SU-DHL-6 (cell line): Measurements from ENCODE around the gene TFAP2E.

Experiments
- H2AFZ ChIP-seq: fragments of 200-600 bp; sonication (generic); 2 replicates; pipeline ENCODE4 v1.6.1; 2014; ENCODE audit warnings: low read depth, mild to moderate bottlenecking, moderate library complexity, mixed read lengths, antibody characterized with exemption, low read length; ENCODE audit not compliant: severe bottlenecking
- H3F3A ChIP-seq: fragments of 200-600 bp; shearing (Covaris generic); 2 replicates; pipeline ENCODE4 v1.6.0; 2016; ENCODE audit warnings: antibody characterized with exemption, mild to moderate bottlenecking; ENCODE audit not compliant: insufficient read depth
- H3K27ac ChIP-seq: fragments of 200-600 bp; sonication (generic); 2 replicates; pipeline ENCODE4 v1.5.1; 2016; ENCODE audit warnings: low read depth, mild to moderate bottlenecking, low read length, moderate library complexity, mixed read lengths
- H3K27me3 ChIP-seq: fragments of 200-600 bp; sonication (generic), shearing (Covaris generic); 2 replicates; pipeline ENCODE4 v1.6.0; 2014; ENCODE audit warnings: mild to moderate bottlenecking, low read length
- H3K36me3 ChIP-seq: fragments of 200-600 bp; sonication (generic); 2 replicates; pipeline ENCODE4 v1.6.1; 2014; ENCODE audit warnings: mild to moderate bottlenecking, low read length, mixed read lengths
- H3K4me2 ChIP-seq: fragments of 300-600, 200-600 bp; shearing (Covaris generic), sonication (generic); 2 replicates; pipeline ENCODE4 v1.6.0; 2014; ENCODE audit warnings: low read length, low read depth, mild to moderate bottlenecking; ENCODE audit not compliant: poor library complexity, severe bottlenecking
- H3K4me3 ChIP-seq: fragments of 200-600 bp; sonication (generic); 2 replicates; pipeline ENCODE4 v1.5.1; 2014; ENCODE audit warnings: antibody characterized with exemption, low read length, mild to moderate bottlenecking, mixed read lengths; ENCODE audit not compliant: insufficient read depth, poor library complexity, severe bottlenecking
- H3K79me2 ChIP-seq: fragments of 200-600 bp; sonication (generic); 2 replicates; pipeline ENCODE4 v1.6.1; 2014; ENCODE audit warnings: mild to moderate bottlenecking, low read length, moderate library complexity; ENCODE audit not compliant: insufficient read depth
- H3K9ac ChIP-seq: fragments of 200-600 bp; sonication (generic); 2 replicates; pipeline ENCODE4 v1.7.0; 2014; ENCODE audit warnings: mild to moderate bottlenecking, low read length
- H3K9me2 ChIP-seq: fragments of 200-600 bp; sonication (generic); replicated peaks from 2 replicates; pipeline ENCODE4 v1.6.1; 2014; ENCODE audit warnings: low read length; ENCODE audit not compliant: insufficient read depth
- H3K9me3 ChIP-seq: fragments of 200-600 bp; sonication (generic); 2 replicates; pipeline ENCODE4 v1.6.1; 2014; ENCODE audit warnings: low read length, mixed read lengths; ENCODE audit not compliant: insufficient read depth
- H4K20me1 ChIP-seq: fragments of 200-600 bp; sonication (generic); 2 replicates; pipeline ENCODE4 v1.6.1; 2014; ENCODE audit warnings: low read depth, mild to moderate bottlenecking, antibody characterized with exemption, low read length, moderate library complexity, mixed read lengths
- EZH2phosphoT487 ChIP-seq: fragments of 200-600 bp; sonication (generic), shearing (Covaris generic); conservative IDR thresholded peaks from 2 replicates; pipeline ENCODE4 v1.6.1; 2018; ENCODE audit warnings: mild to moderate bottlenecking, antibody characterized with exemption, low read length, moderate library complexity, mixed read lengths
- TF ChIP-seq, protein P1 (sequence below): fragments of 200-600 bp; sonication (generic); IDR thresholded peaks from one replicate; pipeline ENCODE4 v1.5.1; 2017; ENCODE audit warnings: antibody characterized with exemption, mild to moderate bottlenecking, low read length, moderate library complexity; ENCODE audit not compliant: insufficient read depth, poor library complexity, severe bottlenecking

TFAP2E gene

DNA sequence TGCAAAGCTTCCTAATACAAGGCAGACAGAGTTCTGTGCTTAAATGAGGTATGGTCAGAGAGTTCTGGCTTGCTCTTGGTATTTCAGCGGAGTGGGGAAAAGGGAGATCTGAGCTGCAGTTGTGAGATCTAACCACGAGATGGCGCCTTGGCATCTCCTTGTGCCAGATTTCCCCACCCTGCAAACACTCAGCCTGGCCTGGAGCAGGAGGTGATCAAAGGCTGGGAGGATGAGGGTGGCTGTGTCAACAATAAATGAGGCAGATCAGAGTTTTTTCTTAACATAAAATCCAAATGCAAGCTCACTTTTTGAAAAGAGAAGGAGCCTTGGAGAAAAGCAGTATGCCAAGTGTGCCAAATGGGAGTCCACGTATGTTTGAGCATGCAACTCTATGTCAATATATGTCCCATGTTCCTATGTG, 4.1 kb upstream of the TFAP2E start:
- Histone ChIP-seq H3K9ac (no peak overlapping the region), H3F3A (no peaks in the 10 kb centered on the region), H3K4me3 (no peak overlapping the region), H3K9me2 (no peaks in the 10 kb centered on the region), H2AFZ (no peak overlapping the region), H3K79me2 (no peaks in the 10 kb centered on the region), H3K27ac (no peak overlapping the region), H4K20me1 (no peaks in the 10 kb centered on the region), H3K9me3 (no peaks in the 10 kb centered on the region), H3K4me2 (no peak overlapping the region), H3K27me3 (no peaks in the 10 kb centered on the region), H3K36me3 (no peaks in the 10 kb centered on the region)
- TF ChIP-seq, protein P1, sequence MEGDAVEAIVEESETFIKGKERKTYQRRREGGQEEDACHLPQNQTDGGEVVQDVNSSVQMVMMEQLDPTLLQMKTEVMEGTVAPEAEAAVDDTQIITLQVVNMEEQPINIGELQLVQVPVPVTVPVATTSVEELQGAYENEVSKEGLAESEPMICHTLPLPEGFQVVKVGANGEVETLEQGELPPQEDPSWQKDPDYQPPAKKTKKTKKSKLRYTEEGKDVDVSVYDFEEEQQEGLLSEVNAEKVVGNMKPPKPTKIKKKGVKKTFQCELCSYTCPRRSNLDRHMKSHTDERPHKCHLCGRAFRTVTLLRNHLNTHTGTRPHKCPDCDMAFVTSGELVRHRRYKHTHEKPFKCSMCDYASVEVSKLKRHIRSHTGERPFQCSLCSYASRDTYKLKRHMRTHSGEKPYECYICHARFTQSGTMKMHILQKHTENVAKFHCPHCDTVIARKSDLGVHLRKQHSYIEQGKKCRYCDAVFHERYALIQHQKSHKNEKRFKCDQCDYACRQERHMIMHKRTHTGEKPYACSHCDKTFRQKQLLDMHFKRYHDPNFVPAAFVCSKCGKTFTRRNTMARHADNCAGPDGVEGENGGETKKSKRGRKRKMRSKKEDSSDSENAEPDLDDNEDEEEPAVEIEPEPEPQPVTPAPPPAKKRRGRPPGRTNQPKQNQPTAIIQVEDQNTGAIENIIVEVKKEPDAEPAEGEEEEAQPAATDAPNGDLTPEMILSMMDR: peak; percentile 87
- no peak for TF ChIP-seq EZH2phosphoT487

DNA sequence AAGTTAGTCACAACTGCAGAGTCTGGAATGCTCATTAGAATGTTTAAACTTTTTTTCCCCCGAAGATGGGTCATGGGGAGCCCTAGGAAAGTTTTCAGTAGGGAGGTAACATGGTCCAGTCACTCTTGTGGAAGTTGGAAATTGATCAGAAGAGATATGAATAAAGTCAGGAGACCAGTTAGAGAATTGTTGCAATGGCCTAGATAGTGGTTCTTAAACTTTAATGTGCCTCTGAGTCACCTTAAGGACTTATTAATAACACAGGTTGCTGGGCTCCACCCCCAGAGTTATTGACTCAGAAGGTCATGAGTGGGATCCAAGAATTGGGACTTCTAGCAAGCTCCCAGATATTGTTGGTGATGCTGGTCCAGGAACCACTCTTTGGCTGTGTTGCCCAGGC, 3.2 kb upstream of the TFAP2E start:
- no peak overlapping the region for H2AFZ ChIP-seq
- H3K9ac ChIP-seq: no peak overlapping the region
- no peaks in the 10 kb centered on the region for H3K36me3 ChIP-seq
- no peaks in the 10 kb centered on the region for H3K9me3 ChIP-seq
- no peaks in the 10 kb centered on the region for H3K9me2 ChIP-seq
- no peak overlapping the region for H3K4me3 ChIP-seq
- no peaks in the 10 kb centered on the region for H3K27me3 ChIP-seq
- H3F3A ChIP-seq: no peaks in the 10 kb centered on the region
- TF ChIP-seq EZH2phosphoT487: no peak
- TF ChIP-seq, protein P1: no peak
- H4K20me1 ChIP-seq: no peaks in the 10 kb centered on the region
- H3K4me2 ChIP-seq: no peak overlapping the region
- no peak overlapping the region for H3K27ac ChIP-seq
- H3K79me2 ChIP-seq: no peaks in the 10 kb centered on the region

DNA sequence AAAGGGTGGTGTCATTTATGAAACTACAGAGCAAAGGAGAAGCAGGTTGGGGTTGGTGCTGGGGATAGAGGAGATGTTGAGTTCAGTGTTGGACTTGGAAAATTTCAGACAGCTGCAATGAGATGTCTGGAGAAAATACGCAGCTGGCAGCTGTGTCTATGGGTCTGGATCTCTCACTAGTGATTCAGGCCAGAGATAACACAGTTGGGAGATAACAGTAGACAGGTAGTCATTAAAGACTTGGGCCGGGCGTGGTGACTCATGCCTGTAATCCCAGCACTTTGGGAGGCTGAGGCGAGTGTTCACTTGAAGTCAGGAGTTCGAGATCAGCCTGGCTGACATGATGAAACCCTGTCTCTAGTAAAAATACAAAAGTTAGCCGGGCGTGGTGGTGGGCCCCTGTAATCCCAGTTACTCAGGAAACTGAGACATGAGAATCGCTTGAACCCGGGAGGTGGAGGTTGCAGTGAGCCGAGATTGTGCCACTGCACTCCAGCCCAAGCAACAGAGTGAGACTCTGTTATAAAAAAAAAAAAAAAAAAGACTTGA, 2.5 kb upstream of the TFAP2E start:
- no peak overlapping the region for H2AFZ ChIP-seq
- H4K20me1 ChIP-seq: no peaks in the 10 kb centered on the region
- no peak overlapping the region for H3K4me3 ChIP-seq
- no peak overlapping the region for H3K9ac ChIP-seq
- H3K27me3 ChIP-seq: no peaks in the 10 kb centered on the region
- no peak overlapping the region for H3K4me2 ChIP-seq
- no peaks in the 10 kb centered on the region for H3K9me3 ChIP-seq
- no peaks in the 10 kb centered on the region for H3F3A ChIP-seq
- H3K9me2 ChIP-seq: no peaks in the 10 kb centered on the region
- no peaks in the 10 kb centered on the region for H3K36me3 ChIP-seq
- no peaks in the 10 kb centered on the region for H3K79me2 ChIP-seq
- TF ChIP-seq, protein P1: no peak
- no peak for TF ChIP-seq EZH2phosphoT487
- H3K27ac ChIP-seq: no peak overlapping the region
